GM15510 (cell line): ENCODE data around the gene ANKMY1.

Experiments used
- POLR2A ChIP-seq: IDR thresholded peaks from 3 replicates; pipeline ENCODE4 v1.6.1; 2011; ENCODE audit warnings: borderline replicate concordance; ENCODE audit not compliant: insufficient read length; ENCODE audit errors: extremely low read depth

The ANKMY1 gene

DNA sequence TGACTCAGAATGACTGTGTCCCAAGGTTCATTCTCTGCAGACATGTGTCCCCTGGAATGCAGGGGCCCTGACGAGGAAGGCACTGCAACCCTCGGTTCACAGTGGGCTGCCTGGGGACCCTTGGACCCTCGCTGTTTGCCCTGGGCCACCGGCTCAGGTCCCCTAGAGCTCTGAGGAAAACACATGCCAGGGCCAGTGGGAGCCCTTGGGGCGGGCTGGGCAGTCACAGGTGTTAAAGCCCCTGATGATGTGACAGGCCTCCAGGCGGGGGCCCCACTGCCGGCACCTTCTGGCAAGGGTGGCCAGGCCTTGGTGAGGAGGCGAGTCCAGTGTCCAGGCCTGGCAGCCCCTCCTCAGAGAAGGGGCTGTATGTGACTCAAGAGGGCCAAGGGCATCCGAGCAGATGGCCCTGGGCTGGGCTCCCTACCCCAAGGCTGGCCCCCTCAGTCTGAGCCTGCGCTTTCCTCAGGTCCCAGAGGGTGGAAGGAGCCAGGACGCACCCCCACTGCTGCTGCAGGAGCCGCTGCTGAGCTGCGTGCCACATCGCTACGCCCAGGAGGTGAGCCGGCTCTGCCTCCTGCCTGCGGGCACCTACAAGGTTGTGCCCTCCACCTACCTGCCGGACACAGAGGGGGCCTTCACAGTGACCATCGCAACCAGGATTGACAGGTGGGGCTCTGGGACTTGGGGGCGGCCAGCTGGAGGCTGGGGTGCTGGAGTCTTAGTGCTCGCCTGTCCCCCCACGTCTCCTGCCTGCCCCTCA lies 39.8 kb upstream of the ANKMY1 start:
- no peak for TF ChIP-seq POLR2A

DNA sequence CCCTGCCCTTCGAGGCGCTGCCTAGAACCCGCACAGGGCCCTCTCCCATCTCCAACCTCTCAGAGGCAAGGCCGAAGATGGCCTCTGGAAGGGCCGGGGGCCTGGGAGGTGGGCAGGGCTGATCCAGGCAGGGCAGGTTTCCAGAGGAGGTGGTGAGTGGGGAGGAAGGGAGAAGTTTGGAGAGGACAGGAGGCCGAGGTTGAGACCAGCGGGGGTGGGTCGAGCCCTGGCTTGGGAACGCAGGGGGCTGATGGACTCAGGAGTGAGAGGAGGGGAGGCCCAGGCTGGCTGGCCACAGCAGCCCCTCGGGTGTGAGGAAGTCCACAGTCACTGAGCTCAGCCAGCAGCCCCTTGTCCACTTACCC lies 39.2 kb upstream of the ANKMY1 start:
- no peak for TF ChIP-seq POLR2A

DNA sequence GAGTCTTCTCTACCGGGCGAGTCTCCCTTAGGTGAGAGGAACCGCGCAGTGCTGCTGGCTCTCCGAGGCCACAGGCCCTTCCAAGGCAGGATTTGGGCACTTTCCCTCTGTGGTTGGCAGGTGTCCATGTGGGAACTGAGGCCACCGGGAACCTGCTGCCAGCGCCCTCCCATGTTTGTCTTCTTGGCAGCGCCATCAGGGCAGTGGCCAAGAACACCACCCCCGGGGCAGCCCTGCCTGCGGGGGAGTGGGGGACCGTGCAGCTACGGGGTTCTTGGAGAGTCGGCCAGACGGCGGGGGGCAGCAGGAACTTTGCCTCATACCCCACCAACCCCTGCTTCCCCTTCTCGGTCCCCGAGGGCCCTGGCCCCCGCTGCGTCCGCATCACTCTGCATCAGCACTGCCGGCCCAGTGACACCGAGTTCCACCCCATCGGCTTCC lies 38.7 kb upstream of the ANKMY1 start:
- TF ChIP-seq POLR2A, result no peak

DNA sequence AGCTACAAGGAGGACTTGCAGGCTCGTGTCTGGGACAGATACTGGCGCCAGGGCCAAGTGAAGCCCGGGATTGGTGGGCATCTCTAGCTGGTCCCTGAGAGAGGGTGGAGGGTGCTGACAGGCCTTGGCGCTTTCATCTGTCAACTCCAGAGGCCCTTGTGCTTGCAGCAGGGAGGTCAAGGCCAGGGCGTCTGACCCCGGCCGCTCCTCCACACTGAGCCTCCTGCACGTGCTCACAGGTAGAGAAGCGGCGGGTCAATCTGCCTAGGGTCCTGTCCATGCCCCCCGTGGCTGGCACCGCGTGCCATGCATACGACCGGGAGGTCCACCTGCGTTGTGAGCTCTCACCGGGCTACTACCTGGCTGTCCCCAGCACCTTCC lies 38.3 kb upstream of the ANKMY1 start:
- no peak for TF ChIP-seq POLR2A

DNA sequence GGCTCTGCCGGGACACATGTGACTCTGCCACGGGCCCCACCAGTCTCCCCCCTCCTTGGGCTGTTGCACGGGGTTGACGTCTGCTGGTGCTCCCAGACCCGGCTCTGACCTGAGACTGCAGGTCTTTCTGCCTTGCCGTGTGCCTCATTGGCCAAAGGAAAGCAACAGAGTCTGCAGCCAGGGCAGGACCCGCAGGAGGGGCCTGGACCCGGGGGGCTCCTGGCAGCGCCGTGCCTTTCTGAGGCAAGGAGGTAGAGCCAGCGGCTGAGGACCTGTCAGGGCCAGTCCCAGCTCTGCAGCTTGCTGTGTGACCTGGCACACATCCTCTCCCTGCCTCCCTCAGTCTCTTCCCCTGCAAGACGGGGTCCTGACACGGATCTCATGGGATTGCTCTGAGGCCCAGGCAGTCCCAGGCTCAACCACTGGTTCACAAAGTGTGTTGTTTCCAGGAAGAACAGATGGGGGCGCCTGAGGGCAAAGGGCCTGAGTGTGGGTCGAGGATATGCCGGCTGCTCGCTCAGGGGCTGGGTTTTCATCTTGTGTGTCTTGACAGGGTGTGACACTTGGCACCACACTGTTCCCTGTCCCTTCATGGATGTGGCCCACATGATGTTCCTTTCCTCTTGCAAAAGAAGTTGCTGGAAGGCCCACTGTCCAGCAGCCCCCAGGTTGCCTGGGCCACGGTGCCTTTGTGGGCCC lies 37.7 kb upstream of the ANKMY1 start:
- no peak for TF ChIP-seq POLR2A

DNA sequence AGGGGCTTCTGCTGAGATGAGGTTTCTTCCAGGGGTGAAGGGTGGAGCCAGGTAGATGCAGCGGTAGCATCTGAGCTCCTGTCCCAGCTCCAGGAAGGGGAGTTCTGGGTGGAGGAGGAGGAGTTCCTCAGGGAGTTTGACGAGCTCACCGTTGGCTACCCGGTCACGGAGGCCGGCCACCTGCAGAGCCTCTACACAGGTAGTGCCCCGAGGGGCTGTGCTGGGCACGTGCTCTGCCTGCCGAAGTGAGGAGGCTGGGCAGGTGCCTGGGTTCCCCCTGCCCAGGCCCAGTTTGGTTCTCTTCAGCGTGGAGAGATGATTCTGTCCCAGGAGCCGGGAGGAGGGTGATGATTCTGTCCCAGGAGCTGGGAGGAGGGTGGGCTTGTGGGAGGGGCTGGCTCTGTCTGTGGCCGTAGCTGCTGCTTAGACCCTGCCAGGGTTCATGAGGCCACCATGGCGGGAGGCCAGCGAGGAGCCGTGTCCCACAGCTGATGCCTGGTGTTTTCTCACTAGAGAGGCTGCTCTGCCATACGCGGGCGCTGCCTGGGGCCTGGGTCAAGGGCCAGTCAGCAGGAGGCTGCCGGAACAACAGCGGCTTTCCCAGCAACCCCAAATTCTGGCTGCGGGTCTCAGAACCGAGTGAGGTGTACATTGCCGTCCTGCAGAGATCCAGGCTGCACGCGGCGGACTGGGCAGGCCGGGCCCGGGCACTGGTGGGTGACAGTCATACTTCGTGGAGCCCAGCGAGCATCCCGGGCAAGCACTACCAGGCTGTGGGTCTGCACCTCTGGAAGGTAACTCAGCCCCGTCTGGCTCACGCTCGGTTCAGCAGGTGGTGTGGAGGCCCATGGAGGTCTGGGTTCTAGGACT lies 37.0 kb upstream of the ANKMY1 start:
- no peak for TF ChIP-seq POLR2A

DNA sequence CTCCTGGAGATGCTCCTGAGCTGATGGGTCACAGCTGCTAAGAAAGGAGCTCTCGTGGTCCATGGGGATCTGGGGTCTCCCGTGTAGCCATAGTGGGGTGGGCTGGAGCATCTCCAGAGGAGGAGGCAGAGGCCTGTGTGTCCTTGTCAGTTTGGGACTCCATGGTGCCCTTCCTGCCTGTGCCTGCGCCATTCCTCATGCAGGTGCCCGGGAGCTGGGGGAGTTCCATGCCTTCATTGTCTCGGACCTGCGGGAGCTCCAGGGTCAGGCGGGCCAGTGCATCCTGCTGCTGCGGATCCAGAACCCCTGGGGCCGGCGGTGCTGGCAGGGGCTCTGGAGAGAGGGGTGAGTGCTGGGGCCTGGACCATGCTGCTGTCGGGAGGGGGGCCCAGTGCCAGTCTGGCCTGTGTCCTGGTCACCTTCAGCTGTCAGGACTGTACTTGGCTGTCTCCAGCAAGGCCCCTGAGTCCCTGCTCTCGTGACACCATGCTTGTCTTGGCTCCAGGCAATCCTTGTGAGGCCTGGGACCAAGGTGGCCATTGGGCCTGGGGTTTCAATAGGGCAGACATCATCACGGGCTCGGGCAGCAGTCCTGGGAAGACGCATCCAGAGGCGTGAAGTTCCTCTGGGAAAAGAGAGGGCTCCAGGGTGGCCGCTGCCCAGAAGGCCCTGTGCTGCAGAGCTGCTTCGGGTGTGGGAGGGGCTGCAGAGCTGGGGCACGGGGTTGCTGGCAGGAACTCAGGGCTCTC lies 36.1 kb upstream of the ANKMY1 start:
- TF ChIP-seq POLR2A, result no peak

DNA sequence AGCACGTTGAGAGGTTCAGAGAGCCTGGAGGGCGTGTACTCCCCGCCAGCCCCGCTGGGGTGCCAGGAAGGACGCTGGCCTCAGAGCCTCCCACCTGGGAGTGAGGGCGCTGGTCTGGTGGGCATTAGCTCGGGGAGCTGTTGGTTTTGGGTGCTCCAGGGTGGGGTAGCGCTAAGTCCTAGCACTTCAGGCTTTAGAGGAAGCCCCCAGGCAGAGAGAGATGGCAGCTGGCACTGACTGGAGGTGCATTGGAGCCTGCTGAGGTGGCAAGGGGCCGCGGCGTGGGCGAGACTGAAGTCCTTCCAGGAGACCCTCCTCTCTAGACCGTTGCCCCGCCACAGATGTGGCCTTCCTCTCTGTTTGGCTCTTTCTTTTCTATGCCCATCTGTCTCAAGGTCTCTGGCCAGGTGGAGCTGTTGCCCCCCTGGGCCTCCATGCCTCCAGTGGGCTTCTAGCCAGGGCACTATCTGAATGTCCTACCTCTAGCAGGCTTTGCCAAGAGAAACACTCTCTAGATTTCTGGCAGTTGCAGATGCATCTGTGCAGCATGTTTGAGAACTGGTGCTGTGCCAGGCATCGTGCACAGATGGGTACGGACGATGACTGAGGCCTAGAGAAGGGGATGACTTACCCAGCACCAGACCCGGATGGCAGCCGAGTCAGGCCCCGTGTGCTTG lies 35.4 kb upstream of the ANKMY1 start:
- no peak for TF ChIP-seq POLR2A

DNA sequence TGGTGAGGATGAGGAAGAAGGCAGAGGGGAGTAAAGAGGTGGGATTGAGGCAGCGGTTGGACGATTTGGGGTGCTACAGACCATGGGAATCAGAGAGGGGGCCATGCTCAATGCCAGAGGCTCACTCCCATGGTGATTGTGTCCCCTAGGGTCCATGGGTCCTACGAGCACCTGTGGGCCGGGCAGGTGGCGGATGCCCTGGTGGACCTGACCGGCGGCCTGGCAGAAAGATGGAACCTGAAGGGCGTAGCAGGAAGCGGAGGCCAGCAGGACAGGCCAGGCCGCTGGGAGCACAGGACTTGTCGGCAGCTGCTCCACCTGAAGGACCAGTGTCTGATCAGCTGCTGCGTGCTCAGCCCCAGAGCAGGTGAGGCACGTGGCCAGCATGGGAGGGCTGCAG lies 34.0 kb upstream of the ANKMY1 start:
- no peak for TF ChIP-seq POLR2A

DNA sequence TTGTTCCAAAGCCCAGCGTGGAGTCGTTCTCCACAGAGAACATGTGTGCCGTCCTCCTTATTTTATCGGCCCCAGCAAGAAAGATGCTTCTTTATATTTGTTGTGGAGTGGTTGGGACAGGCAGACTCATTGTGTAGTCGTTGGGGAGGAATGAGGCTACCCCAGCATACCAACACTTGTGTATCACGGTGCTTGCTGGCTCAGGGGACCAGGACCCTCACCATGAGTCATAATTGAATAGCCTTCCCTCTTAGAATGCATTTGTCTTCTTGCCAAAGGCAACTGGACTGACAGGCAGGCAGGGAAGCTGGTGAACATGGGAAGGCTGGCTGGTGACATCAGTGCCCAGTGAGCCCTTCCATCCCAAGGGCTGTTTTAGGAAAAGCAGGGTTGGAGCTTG lies 33.4 kb upstream of the ANKMY1 start:
- TF ChIP-seq POLR2A, result no peak

DNA sequence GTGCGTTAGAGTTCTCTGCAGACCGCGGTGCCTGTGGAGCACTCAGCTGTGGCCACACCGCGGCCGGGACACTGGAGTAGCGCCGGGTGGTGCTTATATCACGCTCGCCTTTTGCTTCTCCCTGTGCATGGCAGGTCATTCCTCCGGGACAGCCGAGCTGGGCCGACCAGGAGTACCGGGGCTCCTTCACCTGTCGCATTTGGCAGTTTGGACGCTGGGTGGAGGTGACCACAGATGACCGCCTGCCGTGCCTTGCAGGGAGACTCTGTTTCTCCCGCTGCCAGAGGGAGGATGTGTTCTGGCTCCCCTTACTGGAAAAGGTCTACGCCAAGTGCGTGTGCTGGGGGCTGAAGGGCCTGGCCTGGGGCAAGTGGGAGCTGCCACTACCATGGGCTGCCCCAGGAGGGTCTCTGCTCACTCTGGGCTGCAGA lies 32.9 kb upstream of the ANKMY1 start:
- TF ChIP-seq POLR2A, result no peak

DNA sequence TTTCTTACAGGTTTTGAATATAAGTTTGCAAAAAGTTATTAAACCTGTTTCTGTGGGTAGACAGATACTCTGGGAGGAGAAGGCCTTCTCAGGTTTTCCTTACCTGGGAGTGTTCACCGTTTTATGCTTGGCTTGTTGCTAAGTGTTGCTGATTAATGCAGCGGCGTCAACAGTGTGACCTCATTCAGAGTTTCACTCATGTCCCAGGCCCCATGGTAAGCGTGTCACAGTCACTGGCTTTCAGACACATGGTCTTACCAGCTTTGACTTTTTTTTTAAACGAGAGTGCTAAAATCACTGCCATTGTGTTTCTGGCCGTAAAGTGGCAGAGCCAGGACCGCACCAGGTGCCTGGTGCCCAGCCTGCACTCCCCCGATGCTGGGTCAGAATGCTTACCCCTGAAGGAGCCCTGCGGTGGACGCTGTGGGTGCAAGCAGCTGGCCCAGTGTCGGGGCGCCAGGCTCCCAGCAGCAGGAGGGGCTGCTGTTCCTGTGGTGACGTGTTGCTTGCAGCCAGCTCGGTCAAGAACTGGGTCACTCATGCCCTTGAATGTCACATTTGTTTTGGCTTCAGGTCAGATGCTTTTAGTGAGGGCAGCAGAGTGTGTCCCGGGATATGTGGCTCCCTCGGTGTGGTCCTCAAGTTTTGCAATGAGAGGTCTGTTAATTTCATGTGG lies 32.2 kb upstream of the ANKMY1 start:
- TF ChIP-seq POLR2A, result no peak

DNA sequence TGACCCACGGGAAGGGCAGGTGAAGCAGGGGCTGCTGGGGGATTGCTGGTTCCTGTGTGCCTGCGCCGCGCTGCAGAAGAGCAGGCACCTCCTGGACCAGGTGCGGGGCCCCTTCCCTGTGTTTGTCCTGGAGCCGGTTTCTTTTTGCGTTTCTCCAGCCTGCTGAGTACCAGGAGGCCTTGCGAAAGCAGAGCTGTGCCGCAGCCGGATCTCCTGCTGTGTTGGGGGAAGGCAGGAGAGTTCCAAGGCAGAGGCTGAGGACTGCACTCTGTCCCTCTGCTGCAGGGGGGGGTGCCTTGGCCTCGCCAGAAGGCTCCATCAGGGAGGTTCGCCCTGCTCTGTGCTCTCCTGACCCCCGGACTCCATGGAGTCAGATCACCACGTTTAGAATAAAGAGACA lies 31.6 kb upstream of the ANKMY1 start:
- TF ChIP-seq POLR2A, result no peak

DNA sequence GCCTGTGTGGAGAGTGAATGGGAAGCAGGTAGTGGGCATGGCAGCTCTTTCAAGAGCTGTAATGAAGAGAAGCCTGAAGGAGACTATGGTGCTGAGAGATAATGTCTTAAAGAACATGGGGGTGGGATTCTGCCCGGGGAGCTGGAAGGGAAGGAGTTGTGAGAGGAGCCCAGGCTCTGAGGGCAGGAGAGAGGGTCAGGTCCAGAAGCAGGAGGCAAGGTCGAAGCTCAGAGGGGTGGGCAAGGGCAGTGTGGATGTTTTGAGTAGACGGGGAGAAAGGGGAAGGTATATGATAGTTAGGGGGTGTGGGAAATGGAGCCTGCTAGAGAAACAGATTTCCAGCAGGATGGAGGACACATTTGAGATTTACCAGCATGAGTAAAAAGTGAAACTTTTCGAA lies 30.9 kb upstream of the ANKMY1 start:
- TF ChIP-seq POLR2A, result no peak

DNA sequence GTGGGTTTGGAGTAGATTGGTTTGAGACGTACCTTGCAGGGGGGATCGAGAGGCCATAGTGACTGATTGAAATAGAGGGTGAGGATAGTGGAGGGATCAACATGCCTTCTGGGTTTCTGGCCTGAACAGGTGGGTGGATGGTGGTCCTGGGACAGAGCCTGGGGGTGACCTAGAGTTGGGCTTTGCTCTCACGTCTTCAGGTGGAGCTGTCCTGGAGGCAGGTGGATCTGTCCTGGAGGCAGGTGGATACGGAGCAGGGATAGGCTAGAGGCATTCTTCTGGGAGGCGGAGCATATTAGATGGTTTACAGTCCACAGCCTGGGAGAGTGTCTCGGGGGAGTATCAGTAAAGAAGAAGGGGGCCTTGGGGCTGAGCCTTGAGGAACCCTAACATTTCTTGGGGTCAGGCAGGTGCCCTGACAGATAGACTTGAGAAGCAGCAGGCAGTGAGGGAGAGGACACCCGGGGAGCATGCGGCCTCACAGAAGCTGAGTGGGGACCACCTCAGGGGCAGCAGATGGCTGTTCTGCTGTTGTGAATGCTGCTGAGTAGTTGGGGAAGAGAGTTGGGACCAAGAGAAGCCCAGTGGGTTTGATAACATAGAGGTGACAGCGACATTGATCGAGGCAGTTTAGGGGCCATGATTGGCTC lies 30.3 kb upstream of the ANKMY1 start:
- TF ChIP-seq POLR2A, result no peak
